GM10248 (cell line): ENCODE data around the gene MID1.

Experiments
- CTCF ChIA-PET: fragments of 300-600 bp; sonication (Branson Sonifier 250); formaldehyde crosslinking; extraction: SDS; loops from one replicate; lab custom pipeline; 2021; ENCODE audit warnings: antibody characterized with exemption; lab: Yijun Ruan, JAX
- POLR2A ChIA-PET: fragments of 350-650 bp; sonication (Branson Sonifier 250); formaldehyde crosslinking; extraction: SDS; loops from one replicate; lab custom pipeline; 2020; ENCODE audit warnings: antibody characterized with exemption; lab: Yijun Ruan, JAX
- DNase-seq: peaks from one replicate; pipeline ENCODE4 v3.0.0; 2012; ENCODE audit errors: extremely low spot score
- CTCF ChIP-seq: IDR thresholded peaks from 2 replicates; pipeline ENCODE4 v1.5.1; 2012; ENCODE audit warnings: mild to moderate bottlenecking, low read depth; ENCODE audit errors: extremely low read depth, missing control alignments, control extremely low read depth

MID1 gene

GRCh38 chrX:10622197-10622596, 1.8 kb upstream of the MID1 start:
- no peak for DNase-seq
- no peak for TF ChIP-seq CTCF
- CTCF ChIA-PET, result no interaction called here
- POLR2A ChIA-PET, result no interaction called here

- POLR2A ChIA-PET, result no interaction called here
- CTCF ChIA-PET, result interaction anchor here (1.1 to 2.3 kb wide), 3 partner anchors 13 to 431 kb away, joined by 3 to 7 read pairs (median 4); no protein-coding TSS in a partner anchor
- DNase-seq, result peak; percentile 10
- TF ChIP-seq CTCF, result no peak
Measured at GRCh38 chrX:10619425-10620046, 849 bp downstream of the MID1 start.

DNA sequence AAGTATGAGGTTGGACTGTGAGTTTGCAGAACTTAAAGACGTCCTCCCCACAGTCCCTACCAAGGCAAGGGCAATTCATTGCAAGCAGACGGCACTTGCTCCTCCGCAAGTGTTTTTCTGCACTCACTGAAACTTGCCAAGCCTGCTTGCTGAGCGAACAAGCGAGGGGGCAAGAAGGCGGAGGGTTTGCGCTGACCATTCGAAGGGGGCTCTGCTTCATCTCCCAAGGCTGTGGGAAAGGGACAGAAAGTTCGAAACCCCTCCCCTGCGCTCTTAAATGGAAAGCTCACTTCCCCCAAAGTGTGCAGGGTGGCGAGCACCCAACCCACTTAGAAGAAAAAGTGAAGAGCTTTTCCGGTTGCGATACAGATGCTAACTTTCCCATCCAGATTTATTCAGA, 1.4 kb downstream of the MID1 start:
- no peak for DNase-seq
- CTCF ChIA-PET, result interaction anchor here (1.1 to 2.3 kb wide), 2 partner anchors 13 to 430 kb away, joined by 3 to 7 read pairs; no protein-coding TSS in a partner anchor
- TF ChIP-seq CTCF, result no peak
- POLR2A ChIA-PET, result no interaction called here

DNA sequence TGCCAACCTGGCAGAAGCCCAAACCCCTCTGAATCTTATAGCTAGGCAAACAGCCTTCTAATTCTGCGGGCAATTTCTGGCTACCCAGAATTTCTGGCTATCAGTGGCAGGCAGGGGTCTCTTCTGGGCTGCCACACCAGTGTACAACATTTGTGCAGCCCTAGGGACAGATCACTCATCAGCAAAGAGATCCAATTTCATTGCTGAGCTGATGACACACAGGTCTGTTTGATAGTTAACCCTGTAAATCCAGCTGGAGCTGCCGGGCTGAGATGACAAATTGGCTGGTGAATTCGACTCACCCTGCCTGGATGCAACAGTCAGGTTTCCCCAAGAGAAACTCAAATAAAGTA, 2.4 kb downstream of the MID1 start:
- TF ChIP-seq CTCF, result no peak
- CTCF ChIA-PET, result interaction anchor here (2.3 to 3.4 kb wide), 2 partner anchors 14 to 428 kb away, joined by 7 to 18 read pairs; no protein-coding TSS in a partner anchor
- no peak for DNase-seq
- POLR2A ChIA-PET, result no interaction called here

- no peak for DNase-seq
- TF ChIP-seq CTCF, result no peak
- POLR2A ChIA-PET, result no interaction called here
- CTCF ChIA-PET, result interaction anchor here (1.8 to 3.4 kb wide), 4 partner anchors 14 to 431 kb away, joined by 4 to 18 read pairs (median 7); no protein-coding TSS in a partner anchor
Measured at GRCh38 chrX:10617186-10617998, 3.0 kb downstream of the MID1 start.

DNA sequence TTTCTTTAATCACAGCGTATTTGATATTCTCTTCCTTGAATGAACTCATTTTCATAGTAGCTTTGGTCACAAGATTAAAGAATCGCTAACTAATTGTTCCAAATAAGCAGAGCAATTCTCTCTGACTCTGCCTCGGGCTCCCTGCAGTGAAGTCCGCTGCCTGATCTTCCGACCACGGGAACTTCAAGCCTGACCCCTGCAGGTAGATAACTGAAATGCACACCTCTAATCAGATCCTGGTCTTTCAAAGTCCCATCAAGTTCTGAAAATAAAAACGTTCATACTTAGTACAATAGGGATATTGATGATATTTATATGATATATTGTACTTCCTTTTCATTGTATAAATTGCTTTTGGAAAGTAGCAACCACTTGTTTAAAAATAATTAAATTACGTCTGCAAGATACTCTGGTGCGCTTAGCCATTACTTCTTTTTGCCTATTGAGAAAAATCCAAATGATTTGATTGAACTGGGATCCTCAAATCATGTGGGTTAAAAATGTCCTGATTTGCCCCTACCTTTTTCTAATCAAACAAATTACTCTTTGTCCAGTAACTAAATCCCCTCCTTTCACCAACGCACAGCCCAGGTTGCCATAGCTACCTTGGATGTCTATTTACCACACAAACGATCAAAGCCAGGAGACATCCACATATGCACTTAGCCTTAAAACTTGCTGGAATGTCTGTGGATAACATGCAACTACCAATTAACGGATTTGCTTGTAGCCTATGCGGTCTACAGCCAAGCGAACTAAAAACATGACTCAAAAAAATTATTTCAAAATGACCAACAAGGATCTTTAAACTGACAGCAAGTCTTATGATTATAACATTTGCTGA, 4.2 kb downstream of the MID1 start:
- TF ChIP-seq CTCF, result peak; percentile 31
- CTCF ChIA-PET, result interaction anchor here (1.0 to 3.4 kb wide), 4 partner anchors 13 to 430 kb away, joined by 3 to 18 read pairs (median 6); no protein-coding TSS in a partner anchor
- POLR2A ChIA-PET, result no interaction called here
- DNase-seq, result peak; percentile 41
